ENCODE results near the gene FAM3B.

Gene FAM3B

DNA sequence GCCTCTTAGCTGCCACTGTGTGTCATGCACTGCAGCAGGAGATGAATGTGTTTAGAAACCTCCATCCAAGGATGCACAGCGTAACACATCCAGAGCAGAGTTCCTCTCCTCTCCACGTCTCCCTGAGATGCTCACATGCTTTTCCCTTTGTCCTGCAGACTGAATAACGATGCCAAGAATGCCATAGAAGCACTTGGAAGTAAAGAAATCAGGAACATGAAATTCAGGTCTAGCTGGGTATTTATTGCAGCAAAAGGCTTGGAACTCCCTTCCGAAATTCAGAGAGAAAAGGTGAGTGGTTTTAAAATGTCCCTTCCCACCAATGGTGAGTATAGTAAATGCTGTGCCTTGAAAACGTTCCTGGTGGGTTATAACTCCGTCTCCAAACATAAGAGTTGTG, 31.8 kb downstream of the FAM3B start:
- no CpG with 5 or more reads among the region's 6 CpGs for WGBS (ENCODE audit: extremely low coverage, insufficient coverage, insufficient read length)
- peak in 1 of 2 donors; percentile 72 for DNase-seq
- Histone ChIP-seq H3K4me2 (ENCODE audit: low read length) (no peak overlapping the region), H3K4me1 (ENCODE audit: control insufficient read depth in 1 of 2, insufficient read depth in 2 of 2, low read length in 2 of 2) (no peaks in the 10 kb centered on the region), H3K23ac (ENCODE audit: low read length) (no peak overlapping the region), H3K79me1 (ENCODE audit: low read length) (no peaks in the 10 kb centered on the region), H2BK12ac (ENCODE audit: low read length) (no peak overlapping the region), H3K27ac (ENCODE audit: low read depth, low read length) (no peak overlapping the region), H3K9me3 (ENCODE audit: insufficient read depth, low read depth, low read length) (peaks cover 2% of the 10 kb centered on the region), H4K8ac (ENCODE audit: low read depth, low read length) (no peak overlapping the region), H3K18ac (ENCODE audit: low read length) (no peak overlapping the region), H4K91ac (ENCODE audit: low read depth, low read length) (no peak overlapping the region), H3K9ac (ENCODE audit: low read length) (no peak overlapping the region), H3K4ac (ENCODE audit: low read depth, low read length) (no peak overlapping the region), H3K36me3 (ENCODE audit: control insufficient read depth in 1 of 2, insufficient read depth in 2 of 2, low read length in 2 of 2) (no peaks in the 10 kb centered on the region), H2AK5ac (ENCODE audit: low read length) (no peak overlapping the region), H3K4me3 (ENCODE audit: low read depth, low read length) (no peak overlapping the region), H2BK120ac (ENCODE audit: insufficient read depth, low read length, poor library complexity) (no peak overlapping the region), H2BK5ac (ENCODE audit: low read depth, low read length, poor library complexity) (no peak overlapping the region), H4K12ac (ENCODE audit: low read depth, low read length) (no peak overlapping the region), H3K79me2 (ENCODE audit: control insufficient read depth, insufficient read depth, low read length, poor library complexity) (no peaks in the 10 kb centered on the region), H3K14ac (ENCODE audit: low read length) (no peak overlapping the region), H3K27me3 (ENCODE audit: insufficient read depth, low read length) (no peaks in the 10 kb centered on the region), H2AFZ (ENCODE audit: insufficient read depth, low read length, poor library complexity) (no peak overlapping the region)

- no peak overlapping the region for H4K91ac ChIP-seq (ENCODE audit: low read depth, low read length)
- H2BK120ac ChIP-seq (ENCODE audit: insufficient read depth, low read length, poor library complexity), result no peak overlapping the region
- no peak overlapping the region for H3K4me2 ChIP-seq (ENCODE audit: low read length)
- no peaks in the 10 kb centered on the region for H3K36me3 ChIP-seq (ENCODE audit: control insufficient read depth in 1 of 2, insufficient read depth in 2 of 2, low read length in 2 of 2)
- no peak overlapping the region for H3K23ac ChIP-seq (ENCODE audit: low read length)
- H3K4ac ChIP-seq (ENCODE audit: low read depth, low read length), result no peak overlapping the region
- no peak overlapping the region for H3K27ac ChIP-seq (ENCODE audit: low read depth, low read length)
- peaks cover 2% of the 10 kb centered on the region for H3K9me3 ChIP-seq (ENCODE audit: insufficient read depth, low read depth, low read length)
- no peak overlapping the region for H3K9ac ChIP-seq (ENCODE audit: low read length)
- no peak overlapping the region for H2AK5ac ChIP-seq (ENCODE audit: low read length)
- H4K12ac ChIP-seq (ENCODE audit: low read depth, low read length), result no peak overlapping the region
- no peak overlapping the region for H2BK12ac ChIP-seq (ENCODE audit: low read length)
- WGBS (ENCODE audit: extremely low coverage, insufficient coverage, insufficient read length), result no CpG with 5 or more reads among the region's 7 CpGs
- no peaks in the 10 kb centered on the region for H3K27me3 ChIP-seq (ENCODE audit: insufficient read depth, low read length)
- H3K4me1 ChIP-seq (ENCODE audit: control insufficient read depth in 1 of 2, insufficient read depth in 2 of 2, low read length in 2 of 2), result no peaks in the 10 kb centered on the region
- H3K79me2 ChIP-seq (ENCODE audit: control insufficient read depth, insufficient read depth, low read length, poor library complexity), result no peaks in the 10 kb centered on the region
- no peak overlapping the region for H3K4me3 ChIP-seq (ENCODE audit: low read depth, low read length)
- no peak overlapping the region for H3K18ac ChIP-seq (ENCODE audit: low read length)
- H2AFZ ChIP-seq (ENCODE audit: insufficient read depth, low read length, poor library complexity), result no peak overlapping the region
- H3K14ac ChIP-seq (ENCODE audit: low read length), result no peak overlapping the region
- H3K79me1 ChIP-seq (ENCODE audit: low read length), result no peaks in the 10 kb centered on the region
- no peak overlapping the region for H2BK5ac ChIP-seq (ENCODE audit: low read depth, low read length, poor library complexity)
- DNase-seq, result no peak
- no peak overlapping the region for H4K8ac ChIP-seq (ENCODE audit: low read depth, low read length)
Measured at GRCh38 chr21:41349126-41349525, 32.5 kb downstream of the FAM3B start.

DNA sequence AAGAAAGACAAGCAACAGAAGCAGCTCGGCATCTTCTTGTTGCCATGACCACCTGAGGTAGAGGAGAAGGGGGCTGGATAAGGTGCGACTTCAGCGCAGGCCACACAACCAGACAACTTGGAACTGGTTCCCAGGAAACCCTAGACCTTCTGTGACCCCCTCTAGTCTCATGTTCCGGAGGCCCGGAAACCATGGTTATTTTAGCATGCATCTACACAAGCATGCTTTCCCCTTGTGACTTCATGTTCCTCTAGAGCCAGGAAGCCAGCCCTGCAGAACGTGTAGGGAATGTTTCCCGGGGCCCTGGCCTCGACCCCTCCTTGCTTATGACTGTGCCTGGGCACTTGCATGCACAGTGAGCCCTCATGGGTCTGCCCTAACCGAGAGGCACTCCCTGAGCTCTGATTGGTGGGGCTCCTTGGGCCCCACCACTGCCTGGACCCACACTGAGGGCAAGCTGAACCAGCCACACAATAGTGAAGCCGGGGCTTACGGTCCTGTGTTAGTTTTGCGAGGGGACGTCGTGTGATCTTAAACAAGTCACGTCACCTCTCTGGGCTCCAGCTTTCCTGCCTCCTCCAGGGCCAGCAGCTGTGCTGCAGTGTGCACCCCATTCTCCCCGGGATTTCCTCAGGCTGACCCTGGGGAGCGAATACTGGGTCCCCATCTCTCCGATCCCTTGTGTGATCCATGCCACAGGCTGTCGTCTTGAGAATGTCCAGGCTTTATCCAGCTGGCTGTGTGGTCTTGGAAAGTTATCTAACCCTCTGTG, 33.2 kb downstream of the FAM3B start:
- Histone ChIP-seq H2AFZ (ENCODE audit: insufficient read depth, low read length, poor library complexity) (no peak overlapping the region), H3K36me3 (ENCODE audit: control insufficient read depth in 1 of 2, insufficient read depth in 2 of 2, low read length in 2 of 2) (no peaks in the 10 kb centered on the region), H3K79me2 (ENCODE audit: control insufficient read depth, insufficient read depth, low read length, poor library complexity) (no peaks in the 10 kb centered on the region), H3K4me3 (ENCODE audit: low read depth, low read length) (no peak overlapping the region), H2BK5ac (ENCODE audit: low read depth, low read length, poor library complexity) (no peak overlapping the region), H4K8ac (ENCODE audit: low read depth, low read length) (no peak overlapping the region), H3K4me1 (ENCODE audit: control insufficient read depth in 1 of 2, insufficient read depth in 2 of 2, low read length in 2 of 2) (no peaks in the 10 kb centered on the region), H3K23ac (ENCODE audit: low read length) (no peak overlapping the region), H3K9ac (ENCODE audit: low read length) (no peak overlapping the region), H3K14ac (ENCODE audit: low read length) (no peak overlapping the region), H3K18ac (ENCODE audit: low read length) (no peak overlapping the region), H3K27ac (ENCODE audit: low read depth, low read length) (no peak overlapping the region), H3K79me1 (ENCODE audit: low read length) (no peaks in the 10 kb centered on the region), H2AK5ac (ENCODE audit: low read length) (no peak overlapping the region), H3K27me3 (ENCODE audit: insufficient read depth, low read length) (no peaks in the 10 kb centered on the region), H3K9me3 (ENCODE audit: insufficient read depth, low read depth, low read length) (peaks cover 2% of the 10 kb centered on the region), H2BK12ac (ENCODE audit: low read length) (no peak overlapping the region), H3K4me2 (ENCODE audit: low read length) (no peak overlapping the region), H2BK120ac (ENCODE audit: insufficient read depth, low read length, poor library complexity) (no peak overlapping the region), H4K12ac (ENCODE audit: low read depth, low read length) (no peak overlapping the region), H3K4ac (ENCODE audit: low read depth, low read length) (no peak overlapping the region), H4K91ac (ENCODE audit: low read depth, low read length) (no peak overlapping the region)
- no CpG with 5 or more reads among the region's 19 CpGs for WGBS (ENCODE audit: extremely low coverage, insufficient coverage, insufficient read length)
- no peak for DNase-seq

GRCh38 chr21:41350436-41351155, 34.0 kb downstream of the FAM3B start:
- Histone ChIP-seq H3K36me3 (ENCODE audit: control insufficient read depth in 1 of 2, insufficient read depth in 2 of 2, low read length in 2 of 2) (no peaks in the 10 kb centered on the region), H3K27ac (ENCODE audit: low read depth, low read length) (no peak overlapping the region), H3K14ac (ENCODE audit: low read length) (no peak overlapping the region), H2AFZ (ENCODE audit: insufficient read depth, low read length, poor library complexity) (no peak overlapping the region), H3K4me1 (ENCODE audit: control insufficient read depth in 1 of 2, insufficient read depth in 2 of 2, low read length in 2 of 2) (no peaks in the 10 kb centered on the region), H2AK5ac (ENCODE audit: low read length) (no peak overlapping the region), H3K4ac (ENCODE audit: low read depth, low read length) (no peak overlapping the region), H3K18ac (ENCODE audit: low read length) (no peak overlapping the region), H3K9me3 (ENCODE audit: insufficient read depth, low read depth, low read length) (peaks cover 2% of the 10 kb centered on the region), H2BK120ac (ENCODE audit: insufficient read depth, low read length, poor library complexity) (no peak overlapping the region), H3K4me3 (ENCODE audit: low read depth, low read length) (no peak overlapping the region), H2BK5ac (ENCODE audit: low read depth, low read length, poor library complexity) (no peak overlapping the region), H4K12ac (ENCODE audit: low read depth, low read length) (no peak overlapping the region), H3K79me1 (ENCODE audit: low read length) (no peaks in the 10 kb centered on the region), H3K27me3 (ENCODE audit: insufficient read depth, low read length) (no peaks in the 10 kb centered on the region), H3K79me2 (ENCODE audit: control insufficient read depth, insufficient read depth, low read length, poor library complexity) (no peaks in the 10 kb centered on the region), H4K91ac (ENCODE audit: low read depth, low read length) (no peak overlapping the region), H3K9ac (ENCODE audit: low read length) (no peak overlapping the region), H2BK12ac (ENCODE audit: low read length) (no peak overlapping the region), H3K23ac (ENCODE audit: low read length) (no peak overlapping the region), H4K8ac (ENCODE audit: low read depth, low read length) (no peak overlapping the region), H3K4me2 (ENCODE audit: low read length) (no peak overlapping the region)
- no peak for DNase-seq
- no CpG with 5 or more reads among the region's 16 CpGs for WGBS (ENCODE audit: extremely low coverage, insufficient coverage, insufficient read length)
